Stimulated activated memory B cell treated with anti-CD40 and anti-IgM and Interleukin-4, amounts not matched to agents 10 μg/mL and 1 μg/mL and 100 μg/mL, for 72 hours (primary cell): Measurements from ENCODE around the gene P2RX4.
"Not testable (repeated sequence)": the region's sequence is repeated elsewhere in the genome, so short reads cannot be mapped to it uniquely, and the experiment has no call there.

Experiments
- ATAC-seq: fragments of 150-1000 bp; cut with Tn5 transposase; 2 replicates; pipeline ENCODE4 v1.10.0; 2021
- H3K27ac Mint-ChIP-seq: one replicate; pipeline ENCODE4 v1.8.0; 2022; ENCODE audit warnings: mild to moderate bottlenecking, mixed read lengths
- H3K27me3 Mint-ChIP-seq: one replicate; pipeline ENCODE4 v1.8.0; 2022; ENCODE audit warnings: mixed read lengths
- H3K36me3 Mint-ChIP-seq: one replicate; pipeline ENCODE4 v1.8.0; 2022; ENCODE audit warnings: mixed read lengths
- H3K4me1 Mint-ChIP-seq: one replicate; pipeline ENCODE4 v1.8.0; 2022; ENCODE audit warnings: mixed read lengths
- H3K4me3 Mint-ChIP-seq: one replicate; pipeline ENCODE4 v1.8.0; 2022; ENCODE audit warnings: mild to moderate bottlenecking, moderate library complexity, mixed read lengths
- H3K9me3 Mint-ChIP-seq: one replicate; pipeline ENCODE4 v1.8.0; 2022; ENCODE audit warnings: mixed read lengths

Gene P2RX4

GRCh38 chr12:121282072-121282742 lies 72.3 kb downstream of the P2RX4 start:
- peaks cover 14% of the 10 kb centered on the region for H3K36me3 Mint-ChIP-seq
- no peak for ATAC-seq
- no peaks in the 10 kb centered on the region for H3K9me3 Mint-ChIP-seq
- H3K4me3 Mint-ChIP-seq: no peak overlapping the region
- H3K27me3 Mint-ChIP-seq: no peaks in the 10 kb centered on the region
- H3K4me1 Mint-ChIP-seq: peaks cover 14% of the 10 kb centered on the region
- H3K27ac Mint-ChIP-seq: no peak overlapping the region

- not testable (repeated sequence) for H3K4me1 Mint-ChIP-seq, H3K9me3 Mint-ChIP-seq, ATAC-seq, H3K27ac Mint-ChIP-seq, H3K4me3 Mint-ChIP-seq, H3K27me3 Mint-ChIP-seq
- H3K36me3 Mint-ChIP-seq: peaks cover 11% of the 10 kb centered on the region
Observed at GRCh38 chr12:121282910-121283309, 73.0 kb downstream of the P2RX4 start.

- peaks cover 11% of the 10 kb centered on the region for H3K36me3 Mint-ChIP-seq
- H3K4me3 Mint-ChIP-seq: no peak overlapping the region
- H3K27me3 Mint-ChIP-seq: no peaks in the 10 kb centered on the region
- no peaks in the 10 kb centered on the region for H3K9me3 Mint-ChIP-seq
- ATAC-seq: no peak
- no peak overlapping the region for H3K27ac Mint-ChIP-seq
- H3K4me1 Mint-ChIP-seq: peaks cover 8% of the 10 kb centered on the region
Observed at GRCh38 chr12:121283388-121283787, 73.5 kb downstream of the P2RX4 start.
